Karpas-422 (cell line): ENCODE data around the gene CYP2A6. TPM values are rescaled to one million over a fixed set of nuclear protein-coding genes. Genes with fewer than 3 reads are reported as not detected.
A peak's percentile ranks its signal among the peaks of the same experiment; 100 is the strongest.
"Not testable (repeated sequence)": the region's sequence is repeated elsewhere in the genome, so short reads cannot be mapped to it uniquely, and the experiment has no call there.

ENCODE experiments used
- DNase-seq: peaks from one replicate; pipeline ENCODE4 v3.0.0-alpha.2; 2015
- H2AFZ ChIP-seq: fragments of 200-600 bp; sonication (generic); 2 replicates; pipeline ENCODE4 v1.6.1; 2014; ENCODE audit warnings: antibody characterized with exemption, low read length, mixed read lengths
- H3K27ac ChIP-seq: fragments of 200-600 bp; sonication (generic); 2 replicates; pipeline ENCODE4 v1.5.1; 2014; ENCODE audit warnings: mild to moderate bottlenecking, low read length, moderate library complexity
- H3K27me3 ChIP-seq: fragments of 200-600 bp; sonication (generic); 2 replicates; pipeline ENCODE4 v1.6.1; 2014; ENCODE audit warnings: low read length, mixed read lengths
- H3K36me3 ChIP-seq: fragments of 200-600 bp; sonication (generic); 2 replicates; pipeline ENCODE4 v1.6.1; 2014; ENCODE audit warnings: low read length, mixed read lengths; ENCODE audit not compliant: insufficient read depth
- H3K4me1 ChIP-seq: fragments of 200-600 bp; sonication (generic); 2 replicates; pipeline ENCODE4 v1.6.1; 2014; ENCODE audit warnings: mild to moderate bottlenecking, low read length, mixed read lengths
- H3K4me2 ChIP-seq: fragments of 200-600 bp; sonication (generic); 2 replicates; pipeline ENCODE4 v1.6.1; 2014; ENCODE audit warnings: low read length, low read depth, mild to moderate bottlenecking; ENCODE audit not compliant: poor library complexity, severe bottlenecking
- H3K4me3 ChIP-seq: fragments of 200-600 bp; sonication (generic); 2 replicates; pipeline ENCODE4 v1.5.1; 2014; ENCODE audit warnings: mild to moderate bottlenecking, antibody characterized with exemption, low read length, mixed read lengths
- H3K79me2 ChIP-seq: fragments of 200-600 bp; sonication (generic); 2 replicates; pipeline ENCODE4 v1.6.1; 2014; ENCODE audit warnings: mild to moderate bottlenecking, low read length, mixed read lengths
- H3K9ac ChIP-seq: fragments of 200-600 bp; sonication (generic); 2 replicates; pipeline ENCODE4 v1.6.0; 2014; ENCODE audit warnings: low read length
- H3K9me2 ChIP-seq: fragments of 200-600 bp; sonication (generic), shearing (Covaris generic); replicated peaks from 2 replicates; pipeline ENCODE4 v1.6.0; 2014; ENCODE audit warnings: mild to moderate bottlenecking, low read length, moderate library complexity; ENCODE audit not compliant: insufficient read depth
- H3K9me3 ChIP-seq: fragments of 300-700, 200-600 bp; sonication (generic); 2 replicates; pipeline ENCODE4 v1.6.1; 2014; ENCODE audit warnings: low read length, mixed read lengths
- H4K20me1 ChIP-seq: fragments of 200-600 bp; sonication (generic); 2 replicates; pipeline ENCODE4 v1.6.1; 2014; ENCODE audit warnings: mild to moderate bottlenecking, antibody characterized with exemption, low read length, low read depth; ENCODE audit not compliant: insufficient read depth
- total RNA-seq: library from RNA; depleted of rRNA; stranded (reverse); fragments of >200 nt; shearing (Covaris generic); gene quantifications from 2 replicates; pipeline ENCODE4 v1.2.3, GENCODE V29; 2014; ENCODE audit warnings: low replicate concordance

Gene CYP2A6
- total RNA-seq, 1 experiment from 2014 or later, result not detected

- H3K79me2 ChIP-seq, H3K4me1 ChIP-seq, H3K4me3 ChIP-seq, H3K9me3 ChIP-seq, H3K36me3 ChIP-seq, DNase-seq, H3K27me3 ChIP-seq, H3K4me2 ChIP-seq, H3K9me2 ChIP-seq, H3K9ac ChIP-seq, H2AFZ ChIP-seq, H3K27ac ChIP-seq, H4K20me1 ChIP-seq: not testable (repeated sequence)
These were observed 31.8 kb upstream of the CYP2A6 start, which contains the start of gene CYP2A7 for GRCh38 chr19:40882062-40882461. Gene CYP2A7 (minus strand): TSS chr19:40882231. CDS start chr19:40882210, 21 bp downstream.

- not testable (repeated sequence) for H3K79me2 ChIP-seq, H2AFZ ChIP-seq, H3K27me3 ChIP-seq, H3K9ac ChIP-seq, H3K9me3 ChIP-seq, H3K9me2 ChIP-seq, H3K36me3 ChIP-seq, H3K4me1 ChIP-seq, H3K27ac ChIP-seq, H3K4me3 ChIP-seq, H4K20me1 ChIP-seq, DNase-seq, H3K4me2 ChIP-seq
These were observed 29.1 kb upstream of the CYP2A6 start for GRCh38 chr19:40879349-40879748.

GRCh38 chr19:40875526-40875951, 25.3 kb upstream of the CYP2A6 start:
- not testable (repeated sequence) for H3K27ac ChIP-seq, H3K36me3 ChIP-seq

GRCh38 chr19:40874874-40875273, 24.6 kb upstream of the CYP2A6 start:
- not testable (repeated sequence) for H3K4me1 ChIP-seq, H3K9me2 ChIP-seq, H3K27ac ChIP-seq, H3K9me3 ChIP-seq, H3K4me2 ChIP-seq, H2AFZ ChIP-seq, H3K79me2 ChIP-seq, DNase-seq, H4K20me1 ChIP-seq, H3K36me3 ChIP-seq, H3K9ac ChIP-seq, H3K27me3 ChIP-seq, H3K4me3 ChIP-seq

More at GRCh38 chr19:40875526-40875951, 25.3 kb upstream of the CYP2A6 start:
- not testable (repeated sequence) for H3K4me2 ChIP-seq, H3K4me3 ChIP-seq, H4K20me1 ChIP-seq, H3K4me1 ChIP-seq, H3K9me3 ChIP-seq, H3K27me3 ChIP-seq, H3K79me2 ChIP-seq, H2AFZ ChIP-seq, H3K9ac ChIP-seq, H3K9me2 ChIP-seq
- DNase-seq, result peak; percentile 75

- not testable (repeated sequence) for H3K79me2 ChIP-seq, H4K20me1 ChIP-seq, H3K27me3 ChIP-seq, H3K4me2 ChIP-seq, H3K9me3 ChIP-seq, H2AFZ ChIP-seq, H3K27ac ChIP-seq, H3K4me1 ChIP-seq, H3K36me3 ChIP-seq, H3K9ac ChIP-seq, DNase-seq, H3K9me2 ChIP-seq, H3K4me3 ChIP-seq
These were observed 23.6 kb upstream of the CYP2A6 start for GRCh38 chr19:40873873-40874272.

GRCh38 chr19:40872209-40872608, 22.0 kb upstream of the CYP2A6 start:
- no peak for DNase-seq
- no peaks in the 10 kb centered on the region for H3K9me3 ChIP-seq

GRCh38 chr19:40867701-40868100, 17.5 kb upstream of the CYP2A6 start:
- no peaks in the 10 kb centered on the region for H4K20me1 ChIP-seq
- H3K79me2 ChIP-seq, result no peaks in the 10 kb centered on the region
- no peak overlapping the region for H3K27ac ChIP-seq
- DNase-seq, result no peak
- H3K9me3 ChIP-seq, result no peaks in the 10 kb centered on the region
- H3K27me3 ChIP-seq, result no peaks in the 10 kb centered on the region
- H3K9me2 ChIP-seq, result no peaks in the 10 kb centered on the region
- H3K9ac ChIP-seq, result no peak overlapping the region
- H2AFZ ChIP-seq, result no peak overlapping the region
- H3K4me2 ChIP-seq, result no peak overlapping the region
- no peaks in the 10 kb centered on the region for H3K36me3 ChIP-seq
- no peak overlapping the region for H3K4me3 ChIP-seq
- H3K4me1 ChIP-seq, result no peaks in the 10 kb centered on the region

More at GRCh38 chr19:40872209-40872608, 22.0 kb upstream of the CYP2A6 start:
- Histone ChIP-seq H3K27ac (no peak overlapping the region), H2AFZ (no peak overlapping the region), H3K79me2 (no peaks in the 10 kb centered on the region), H3K9me2 (no peaks in the 10 kb centered on the region), H3K4me2 (no peak overlapping the region), H3K27me3 (no peaks in the 10 kb centered on the region), H3K36me3 (no peaks in the 10 kb centered on the region), H3K9ac (no peak overlapping the region), H4K20me1 (no peaks in the 10 kb centered on the region), H3K4me3 (no peak overlapping the region), H3K4me1 (no peaks in the 10 kb centered on the region)

- not testable (repeated sequence) for H3K27ac ChIP-seq, H3K9me2 ChIP-seq, H3K9me3 ChIP-seq, H3K9ac ChIP-seq, H3K4me1 ChIP-seq, H3K27me3 ChIP-seq, H2AFZ ChIP-seq, H4K20me1 ChIP-seq, H3K36me3 ChIP-seq, H3K79me2 ChIP-seq, DNase-seq, H3K4me3 ChIP-seq, H3K4me2 ChIP-seq
These were observed 14.7 kb upstream of the CYP2A6 start for GRCh38 chr19:40864739-40865496.
